GM12874 (cell line): ENCODE data around the gene SOX13.

Experiments used
- TF ChIP-seq, protein P1 (sequence below): IDR thresholded peaks from 2 replicates; pipeline ENCODE4 v1.5.1; 2011; ENCODE audit warnings: low read depth, mild to moderate bottlenecking, control low read depth, low read length, moderate library complexity; ENCODE audit not compliant: insufficient read depth

The SOX13 gene

GRCh38 chr1:204045430-204045829 is 27.5 kb upstream of the SOX13 start:
- TF ChIP-seq, protein P1, sequence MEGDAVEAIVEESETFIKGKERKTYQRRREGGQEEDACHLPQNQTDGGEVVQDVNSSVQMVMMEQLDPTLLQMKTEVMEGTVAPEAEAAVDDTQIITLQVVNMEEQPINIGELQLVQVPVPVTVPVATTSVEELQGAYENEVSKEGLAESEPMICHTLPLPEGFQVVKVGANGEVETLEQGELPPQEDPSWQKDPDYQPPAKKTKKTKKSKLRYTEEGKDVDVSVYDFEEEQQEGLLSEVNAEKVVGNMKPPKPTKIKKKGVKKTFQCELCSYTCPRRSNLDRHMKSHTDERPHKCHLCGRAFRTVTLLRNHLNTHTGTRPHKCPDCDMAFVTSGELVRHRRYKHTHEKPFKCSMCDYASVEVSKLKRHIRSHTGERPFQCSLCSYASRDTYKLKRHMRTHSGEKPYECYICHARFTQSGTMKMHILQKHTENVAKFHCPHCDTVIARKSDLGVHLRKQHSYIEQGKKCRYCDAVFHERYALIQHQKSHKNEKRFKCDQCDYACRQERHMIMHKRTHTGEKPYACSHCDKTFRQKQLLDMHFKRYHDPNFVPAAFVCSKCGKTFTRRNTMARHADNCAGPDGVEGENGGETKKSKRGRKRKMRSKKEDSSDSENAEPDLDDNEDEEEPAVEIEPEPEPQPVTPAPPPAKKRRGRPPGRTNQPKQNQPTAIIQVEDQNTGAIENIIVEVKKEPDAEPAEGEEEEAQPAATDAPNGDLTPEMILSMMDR: no peak

- TF ChIP-seq, protein P1: no peak
These were observed 26.6 kb upstream of the SOX13 start for GRCh38 chr1:204046346-204046745.

GRCh38 chr1:204051258-204051657 is 21.7 kb upstream of the SOX13 start:
- TF ChIP-seq, protein P1: no peak

GRCh38 chr1:204051718-204052117 is 21.2 kb upstream of the SOX13 start:
- TF ChIP-seq, protein P1: no peak

DNA sequence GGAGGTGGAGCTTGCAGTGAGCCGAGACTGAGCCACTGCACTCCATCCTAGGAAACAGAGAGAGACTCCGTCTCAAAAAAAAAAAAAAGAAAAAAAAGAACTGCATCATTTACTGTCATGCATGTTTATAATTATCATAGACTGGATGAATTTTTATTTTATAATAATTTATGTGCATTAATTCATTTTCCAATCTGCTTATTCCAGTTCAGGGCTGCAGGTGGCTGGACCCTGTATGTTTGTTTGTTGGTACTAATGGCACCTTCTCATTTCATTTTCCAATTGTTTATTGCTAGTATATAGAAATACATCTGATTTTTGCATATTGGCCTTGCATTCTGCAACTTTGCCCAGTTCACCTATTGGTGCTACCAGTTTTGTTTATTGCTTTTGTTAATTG is 19.0 kb upstream of the SOX13 start:
- TF ChIP-seq, protein P1: no peak

GRCh38 chr1:204059970-204060369 is 12.9 kb upstream of the SOX13 start:
- TF ChIP-seq, protein P1: no peak

- TF ChIP-seq, protein P1: no peak
These were observed 10.8 kb upstream of the SOX13 start for GRCh38 chr1:204062106-204062505.
